NCI-H446 treated with DMSO at 0.1 percent for 48 hours (cell line): ENCODE results near the gene SLC52A1.
"Not testable (repeated sequence)": the region's sequence is repeated elsewhere in the genome, so short reads cannot be mapped to it uniquely, and the experiment has no call there.

Experiments
- DNase-seq: peaks from one replicate; lab custom pipeline; 2025; lab: John Stamatoyannopoulos, UW

Gene SLC52A1

GRCh38 chr17:5031365-5032082, 3.7 kb downstream of the SLC52A1 start:
- peak; percentile 44 for DNase-seq

- DNase-seq: not testable (repeated sequence)
Measured at GRCh38 chr17:5030168-5030567, 5.1 kb downstream of the SLC52A1 start.

- no peak for DNase-seq
Measured at GRCh38 chr17:5027916-5028315, 7.3 kb downstream of the SLC52A1 start.

- no peak for DNase-seq
Measured at GRCh38 chr17:5027299-5027698, 7.9 kb downstream of the SLC52A1 start.

GRCh38 chr17:5024604-5025003, 10.6 kb downstream of the SLC52A1 start:
- DNase-seq: no peak

GRCh38 chr17:5023588-5024147, 11.6 kb downstream of the SLC52A1 start:
- DNase-seq: no peak

GRCh38 chr17:5022171-5022711, 13.0 kb downstream of the SLC52A1 start:
- DNase-seq: no peak

- DNase-seq: no peak
Measured at GRCh38 chr17:5020502-5021023, 14.7 kb downstream of the SLC52A1 start.

- no peak for DNase-seq
Measured at GRCh38 chr17:5019475-5019956, 15.7 kb downstream of the SLC52A1 start.

GRCh38 chr17:5014357-5014756, 20.9 kb downstream of the SLC52A1 start:
- DNase-seq: no peak

GRCh38 chr17:5011928-5012327, 23.3 kb downstream of the SLC52A1 start:
- no peak for DNase-seq

- no peak for DNase-seq
Measured at GRCh38 chr17:5003214-5003867, 31.9 kb downstream of the SLC52A1 start.

- DNase-seq: no peak
Measured at GRCh38 chr17:5002121-5002788, 33.0 kb downstream of the SLC52A1 start.

GRCh38 chr17:5000237-5000639, 35.0 kb downstream of the SLC52A1 start:
- DNase-seq: no peak

- DNase-seq: no peak
Measured at GRCh38 chr17:4999430-5000093, 35.7 kb downstream of the SLC52A1 start.

GRCh38 chr17:4998732-4999429, 36.3 kb downstream of the SLC52A1 start:
- no peak for DNase-seq

GRCh38 chr17:4998027-4998731, 37.0 kb downstream of the SLC52A1 start:
- DNase-seq: no peak

GRCh38 chr17:4997302-4998026, 37.8 kb downstream of the SLC52A1 start, which contains the start of the genes INCA1 and KIF1C:
INCA1 (minus strand) TSS chr17:4997522; CDS start chr17:4994437, 3,085 bp downstream.
KIF1C (plus strand) TSS chr17:4997950; CDS start chr17:5000247, 2,297 bp downstream.
- DNase-seq: peak; percentile 56

- DNase-seq: no peak
Measured at GRCh38 chr17:4994081-4994595, 41.1 kb downstream of the SLC52A1 start.
